Uterus (tissue), 4 donors: Measurements from ENCODE around the gene ELANE. TPM values are rescaled to one million over a fixed set of nuclear protein-coding genes. Genes with fewer than 3 reads are reported as not detected.
"Not testable (repeated sequence)": the region's sequence is repeated elsewhere in the genome, so short reads cannot be mapped to it uniquely, and the experiment has no call there.

Source experiments
- DNase-seq, 2 donors: peaks; one replicate each; pipeline ENCODE4 v3.0.0-alpha.2; 2019 to 2020
- H3K27ac ChIP-seq, 2 donors: fragments of 200-600 bp; sonication (generic); 1 replicate in 1 of 2; 2 replicates in 1 of 2; pipeline ENCODE4 v1.5.1; 2016 to 2018
- H3K27me3 ChIP-seq, 2 donors: fragments of 200-600 bp; sonication (generic); one replicate each; pipeline ENCODE4 v1.5.1; 2018 to 2019; ENCODE audit warnings: control low read depth in 1 of 2
- H3K36me3 ChIP-seq, 2 donors: fragments of 200-600 bp; sonication (generic); one replicate each; pipeline ENCODE4 v1.5.1; 2019; ENCODE audit warnings: control low read depth in 1 of 2
- H3K4me1 ChIP-seq, 2 donors: fragments of 200-600 bp; sonication (generic); one replicate each; pipeline ENCODE4 v1.5.1; 2018 to 2019; ENCODE audit warnings: control low read depth in 1 of 2
- H3K4me3 ChIP-seq, 2 donors: fragments of 200-600 bp; sonication (generic); 1 replicate in 1 of 2; 2 replicates in 1 of 2; pipeline ENCODE4 v1.5.1; 2018 to 2019; ENCODE audit warnings: mild to moderate bottlenecking in 1 of 2
- H3K9me3 ChIP-seq, 2 donors: fragments of 200-600 bp; sonication (generic); one replicate each; pipeline ENCODE4 v1.5.1; 2019; ENCODE audit warnings: control low read depth in 1 of 2
- POLR2A ChIP-seq, 2 donors: fragments of 450-650 bp; IDR thresholded peaks; one replicate each; pipeline ENCODE4 v1.6.1; 2016; ENCODE audit warnings: antibody characterized with exemption in 2 of 2, mild to moderate bottlenecking in 1 of 2, moderate library complexity in 1 of 2
- intact Hi-C: fragments of 100-400 bp; cut with DNase I; formaldehyde crosslinking; loops from one replicate; pipeline ENCODE4 v1.15.1; 2023; ENCODE audit warnings: low total_unique reads
- total RNA-seq, 4 donors: library from RNA; depleted of rRNA in 3 of 4; stranded (reverse); fragments of >200 nt in 3 of 4; gene quantifications; one replicate each; pipeline versions ENCODE4 v1.1.0 to v1.2.4, GENCODE V29; 2014 to 2023
- TF ChIP-seq, protein P1 (sequence below), 4 experiments: fragments of 200-600 bp in 2 of 4; fragments of 450-650 bp in 2 of 4; sonication (generic) in 2 of 4; IDR thresholded peaks; one replicate each; pipeline ENCODE4 v1.5.1; 2016 to 2019; ENCODE audit warnings: antibody characterized with exemption in 4 of 4, mild to moderate bottlenecking in 2 of 4, moderate library complexity in 1 of 4
- donor health status: DM: yes; HTN: yes; CAD: no.

The ELANE gene
- total RNA-seq, 4 donors from 2014 or later = 3.4 TPM; not detected in 3

DNA sequence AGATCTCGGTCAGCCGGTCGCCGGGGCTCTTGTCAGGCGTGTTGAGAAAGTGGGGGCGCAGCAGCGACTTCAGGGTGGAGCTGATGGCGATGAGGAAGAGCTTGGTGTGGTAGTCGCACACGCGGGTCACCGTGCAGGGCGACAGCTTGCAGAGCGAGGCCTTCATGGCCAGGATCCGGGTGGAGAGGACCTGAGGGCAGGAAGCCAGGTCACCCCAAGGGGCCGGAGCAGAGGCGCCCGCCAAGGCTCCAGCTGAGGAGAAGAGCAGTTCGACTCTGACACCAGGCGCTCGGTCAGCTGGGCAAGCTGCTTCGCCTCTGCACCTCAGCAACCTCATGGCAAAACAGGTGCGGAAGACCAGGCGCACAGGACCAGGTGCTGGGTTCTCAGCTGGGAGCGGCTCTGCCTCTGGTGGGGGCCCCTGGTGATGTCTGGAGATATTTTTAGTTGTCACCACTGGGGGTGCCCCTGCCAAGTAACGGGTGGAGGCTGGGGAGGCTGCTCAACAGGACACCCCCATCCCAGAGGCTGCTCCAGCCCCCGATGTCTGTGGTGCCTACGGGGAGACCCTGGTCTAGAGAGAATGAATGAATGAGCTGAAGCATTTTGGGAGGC lies 23.3 kb downstream of the ELANE start:
- no peak for DNase-seq
- H3K9me3 ChIP-seq = no peaks in the 10 kb centered on the region
- H3K27me3 ChIP-seq = no peaks in the 10 kb centered on the region
- intact Hi-C loops = no loop called here
- no peaks in the 10 kb centered on the region for H3K36me3 ChIP-seq
- H3K27ac ChIP-seq = no peak overlapping the region
- no peak overlapping the region for H3K4me3 ChIP-seq
- TF ChIP-seq, protein P1, sequence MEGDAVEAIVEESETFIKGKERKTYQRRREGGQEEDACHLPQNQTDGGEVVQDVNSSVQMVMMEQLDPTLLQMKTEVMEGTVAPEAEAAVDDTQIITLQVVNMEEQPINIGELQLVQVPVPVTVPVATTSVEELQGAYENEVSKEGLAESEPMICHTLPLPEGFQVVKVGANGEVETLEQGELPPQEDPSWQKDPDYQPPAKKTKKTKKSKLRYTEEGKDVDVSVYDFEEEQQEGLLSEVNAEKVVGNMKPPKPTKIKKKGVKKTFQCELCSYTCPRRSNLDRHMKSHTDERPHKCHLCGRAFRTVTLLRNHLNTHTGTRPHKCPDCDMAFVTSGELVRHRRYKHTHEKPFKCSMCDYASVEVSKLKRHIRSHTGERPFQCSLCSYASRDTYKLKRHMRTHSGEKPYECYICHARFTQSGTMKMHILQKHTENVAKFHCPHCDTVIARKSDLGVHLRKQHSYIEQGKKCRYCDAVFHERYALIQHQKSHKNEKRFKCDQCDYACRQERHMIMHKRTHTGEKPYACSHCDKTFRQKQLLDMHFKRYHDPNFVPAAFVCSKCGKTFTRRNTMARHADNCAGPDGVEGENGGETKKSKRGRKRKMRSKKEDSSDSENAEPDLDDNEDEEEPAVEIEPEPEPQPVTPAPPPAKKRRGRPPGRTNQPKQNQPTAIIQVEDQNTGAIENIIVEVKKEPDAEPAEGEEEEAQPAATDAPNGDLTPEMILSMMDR (IDR thresholded peaks at IDR 0.05) = no peak
- no peak for TF ChIP-seq POLR2A (IDR thresholded peaks at IDR 0.05)
- peaks cover 0 to 8% of the 10 kb centered on the region in 2 donors for H3K4me1 ChIP-seq

DNA sequence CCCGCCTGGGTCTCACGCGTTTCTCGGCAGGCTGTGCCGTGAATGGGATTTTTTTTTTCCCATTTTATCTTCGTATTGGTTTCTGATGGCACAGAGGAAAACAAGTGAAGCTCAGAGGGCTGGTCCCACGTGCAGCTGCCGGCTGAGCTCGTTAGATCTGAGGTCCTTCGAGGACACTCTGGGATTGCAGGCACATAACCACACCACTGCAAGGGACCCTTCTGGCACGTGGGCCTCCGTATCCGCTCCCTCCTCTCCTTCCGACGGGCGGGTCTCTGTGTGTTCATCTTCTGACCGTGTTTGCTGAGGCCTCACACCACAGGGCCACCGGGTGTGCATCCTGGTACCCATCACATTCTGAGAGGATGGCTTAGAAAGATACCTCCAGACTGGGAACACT lies 24.0 kb downstream of the ELANE start:
- no peaks in the 10 kb centered on the region for H3K9me3 ChIP-seq
- no peak overlapping the region for H3K4me3 ChIP-seq
- TF ChIP-seq, protein P1 (IDR thresholded peaks at IDR 0.05) = no peak
- no peak for TF ChIP-seq POLR2A (IDR thresholded peaks at IDR 0.05)
- no peaks in the 10 kb centered on the region for H3K27me3 ChIP-seq
- DNase-seq = no peak
- intact Hi-C loops = no loop called here
- peaks cover 0 to 8% of the 10 kb centered on the region in 2 donors for H3K4me1 ChIP-seq
- no peaks in the 10 kb centered on the region for H3K36me3 ChIP-seq
- H3K27ac ChIP-seq = no peak overlapping the region

DNA sequence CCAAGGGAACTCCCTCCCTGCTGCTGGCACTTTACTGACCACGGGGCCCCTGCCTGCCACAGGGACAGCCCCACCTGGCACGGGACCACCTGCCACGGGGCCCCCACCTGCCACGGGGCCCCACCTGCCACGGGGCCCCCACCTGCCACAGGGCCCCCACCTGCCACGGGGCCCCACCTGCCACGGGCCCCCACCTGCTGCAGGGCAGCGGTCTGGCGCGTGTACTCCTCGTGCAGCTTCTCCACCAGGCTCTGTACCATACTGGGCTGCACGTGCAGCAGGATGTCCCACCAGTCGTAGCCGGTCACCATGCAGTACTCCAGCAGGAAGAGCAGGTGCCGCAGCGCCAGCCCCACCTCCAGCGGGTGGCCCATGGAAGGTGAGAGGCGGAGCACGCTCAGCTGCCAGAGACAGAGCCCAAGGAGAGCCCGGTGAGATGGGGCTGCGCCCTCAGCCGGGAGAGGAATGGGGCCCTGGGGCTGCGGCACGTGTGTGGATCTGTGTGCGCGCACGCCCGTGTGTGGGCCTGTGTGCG lies 24.7 kb downstream of the ELANE start:
- no peaks in the 10 kb centered on the region for H3K9me3 ChIP-seq
- H3K27ac ChIP-seq = no peak overlapping the region
- H3K4me3 ChIP-seq = no peak overlapping the region
- intact Hi-C loops = no loop called here
- H3K27me3 ChIP-seq = no peaks in the 10 kb centered on the region
- peaks cover 0 to 8% of the 10 kb centered on the region in 2 donors for H3K4me1 ChIP-seq
- H3K36me3 ChIP-seq = no peaks in the 10 kb centered on the region
- TF ChIP-seq POLR2A (IDR thresholded peaks at IDR 0.05) = no peak
- TF ChIP-seq, protein P1 (IDR thresholded peaks at IDR 0.05) = no peak
- no peak for DNase-seq

DNA sequence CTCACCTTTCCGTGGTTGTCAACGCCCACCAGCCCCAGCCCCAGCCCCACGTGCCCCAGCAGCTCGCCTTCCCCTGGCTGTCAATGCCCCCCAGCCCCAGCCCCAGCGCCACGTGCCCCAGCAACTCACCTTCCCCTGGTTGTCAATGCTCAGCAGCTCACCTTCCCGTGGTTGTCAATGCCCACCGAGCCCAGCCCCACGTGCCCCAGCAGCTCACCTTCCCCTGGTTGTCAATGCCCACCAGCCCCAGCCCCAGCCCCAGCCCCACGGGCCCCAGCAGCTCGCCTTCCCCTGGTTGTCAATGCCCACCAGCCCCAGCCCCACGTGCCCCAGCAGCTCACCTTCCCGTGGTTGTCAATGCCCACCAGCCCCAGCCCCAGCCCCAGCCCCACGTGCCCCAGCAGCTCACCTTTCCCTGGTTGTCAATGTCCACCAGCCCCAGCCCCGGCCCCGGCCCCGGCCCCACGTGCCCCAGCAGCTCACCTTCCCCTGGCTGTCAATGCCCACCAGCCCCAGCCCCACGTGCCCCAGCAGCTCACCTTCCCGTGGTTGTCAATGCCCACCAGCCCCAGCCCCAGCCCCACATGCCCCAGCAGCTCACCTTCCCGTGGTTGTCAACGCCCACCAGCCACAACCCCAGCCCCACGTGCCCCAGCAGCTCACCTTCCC lies 26.0 kb downstream of the ELANE start:
- H3K4me1 ChIP-seq, DNase-seq, H3K27ac ChIP-seq, H3K4me3 ChIP-seq, H3K9me3 ChIP-seq, H3K36me3 ChIP-seq, H3K27me3 ChIP-seq, intact Hi-C loops: not testable (repeated sequence)

DNA sequence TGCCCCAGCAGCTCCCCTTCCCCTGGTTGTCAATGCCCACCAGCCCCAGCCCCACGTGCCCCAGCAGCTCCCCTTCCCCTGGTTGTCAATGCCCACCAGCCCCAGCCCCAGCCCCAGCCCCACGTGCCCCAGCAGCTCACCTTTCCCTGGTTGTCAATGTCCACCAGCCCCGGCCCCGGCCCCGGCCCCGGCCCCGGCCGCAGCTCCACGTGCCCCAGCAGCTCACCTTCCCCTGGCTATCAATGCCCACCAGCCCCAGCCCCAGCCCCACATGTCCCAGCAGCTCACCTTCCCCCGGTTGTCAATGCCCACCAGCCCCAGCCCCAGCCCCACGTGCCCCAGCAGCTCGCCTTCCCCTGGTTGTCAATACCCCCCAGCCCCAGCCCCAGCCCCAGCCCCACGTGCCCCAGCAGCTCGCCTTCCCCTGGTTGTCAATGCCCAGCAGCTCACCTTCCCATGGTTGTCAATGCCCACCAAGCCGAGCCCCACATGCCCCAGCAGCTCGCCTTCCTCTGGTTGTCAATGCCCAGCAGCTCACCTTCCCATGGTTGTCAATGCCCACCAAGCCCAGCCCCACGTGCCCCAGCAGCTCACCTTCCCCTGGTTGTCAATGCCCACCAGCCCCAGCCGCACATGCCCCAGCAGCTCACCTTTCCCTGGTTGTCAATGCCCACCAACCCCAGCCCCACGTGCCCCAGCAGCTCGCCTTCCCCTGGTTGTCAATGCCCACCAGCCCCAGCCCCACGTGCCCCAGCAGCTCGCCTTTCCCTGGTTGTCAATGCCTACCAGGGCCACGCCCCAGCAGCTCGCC lies 26.9 kb downstream of the ELANE start:
- H3K36me3 ChIP-seq, DNase-seq, H3K4me1 ChIP-seq, intact Hi-C loops, H3K4me3 ChIP-seq, H3K9me3 ChIP-seq, H3K27me3 ChIP-seq, H3K27ac ChIP-seq: not testable (repeated sequence)
